Kidney (tissue), 14 donors: ENCODE measurements around the gene LDLRAP1. TPM values are rescaled to one million over a fixed set of nuclear protein-coding genes. Genes with fewer than 3 reads are reported as not detected.

Experiments used
- DNase-seq, 5 donors: peaks; one replicate each; pipeline ENCODE4 v3.0.0-alpha.2; 2013 to 2020
- FAIRE-seq: peaks from 2 replicates; lab custom pipeline; 2012; peaks lifted over from hg19 to GRCh38; lab: Jason Lieb, UNC
- H3K27ac ChIP-seq, 2 donors: one replicate each; pipeline ENCODE4 v1.7.0; 2013; ENCODE audit warnings: low read depth in 2 of 2, low read length in 2 of 2, inconsistent platforms in 1 of 2
- H3K27me3 ChIP-seq: one replicate; pipeline ENCODE4 v1.7.1; 2013; ENCODE audit warnings: low read length, inconsistent platforms; ENCODE audit not compliant: control insufficient read depth, insufficient read depth
- H3K36me3 ChIP-seq, 3 donors: one replicate each; pipeline versions ENCODE4 v1.7.0 to v1.7.1; 2013; ENCODE audit warnings: low read length in 3 of 3, control low read depth in 1 of 3, inconsistent platforms in 1 of 3; ENCODE audit not compliant: insufficient read depth in 3 of 3, control insufficient read depth in 2 of 3
- H3K4me1 ChIP-seq, 3 donors: one replicate each; pipeline versions ENCODE4 v1.7.0 to v1.7.1; 2013; ENCODE audit warnings: low read length in 3 of 3, inconsistent platforms in 1 of 3, low read depth in 1 of 3; ENCODE audit not compliant: control insufficient read depth in 2 of 3, insufficient read depth in 2 of 3
- H3K4me3 ChIP-seq, 3 donors: one replicate each; pipeline versions ENCODE4 v1.7.0 to v1.8.1; 2013; ENCODE audit warnings: low read length in 3 of 3, control low read depth in 1 of 3, inconsistent platforms in 1 of 3
- H3K9ac ChIP-seq, 3 donors: one replicate each; pipeline versions ENCODE4 v1.7.0 to v1.7.1; 2013; ENCODE audit warnings: low read length in 3 of 3, control low read depth in 1 of 3, inconsistent platforms in 1 of 3
- H3K9me3 ChIP-seq, 3 donors: one replicate each; pipeline versions ENCODE4 v1.7.0 to v1.7.1; 2013; ENCODE audit warnings: low read length in 3 of 3, control low read depth in 1 of 3, inconsistent platforms in 1 of 3; ENCODE audit not compliant: control insufficient read depth in 2 of 3, insufficient read depth in 1 of 3
- intact Hi-C: fragments of 100-400 bp; cut with DNase I; formaldehyde crosslinking; loops from one replicate; pipeline ENCODE4 v1.11.1; 2022
- polyA plus RNA-seq: library from polyadenylated mRNA; stranded (reverse); fragments of 350-450 nt; fragmentation: Illumina TruSeq; extraction: RNeasy Lipid Tissue Mini Kit (QIAGEN cat#74804); gene quantifications from one replicate; pipeline ENCODE4 v1.2.3, GENCODE V29; 2014; ENCODE audit warnings: low read depth, low replicate concordance; ENCODE audit not compliant: insufficient read depth
- total RNA-seq: library from RNA; stranded (reverse); fragmentation: NEBNext Ultra II Directional; extraction: Animal tissue kit (Norgen Biotek cat#: 25700); gene quantifications from one replicate; pipeline ENCODE4 v1.2.1, GENCODE V29; 2021
- TF ChIP-seq, protein P1 (sequence below): IDR thresholded peaks from 3 replicates; pipeline ENCODE4 v1.5.1; 2012; ENCODE audit warnings: mild to moderate bottlenecking, moderate library complexity, borderline replicate concordance; ENCODE audit not compliant: insufficient read depth; ENCODE audit errors: extremely low read depth
- donor health status: control.
- donor health status: control.
- donor health status: control.
- donor health status: control.
- donor health status: control.
- donor health status: DM: yes; HTN: yes; CAD: no.
- donor health status: Normal renal cell carcinoma (clear cell type).

Gene LDLRAP1
- total and polyA plus RNA-seq, 2 donors from 2014 or later, result 14.4 to 26.2 TPM

DNA sequence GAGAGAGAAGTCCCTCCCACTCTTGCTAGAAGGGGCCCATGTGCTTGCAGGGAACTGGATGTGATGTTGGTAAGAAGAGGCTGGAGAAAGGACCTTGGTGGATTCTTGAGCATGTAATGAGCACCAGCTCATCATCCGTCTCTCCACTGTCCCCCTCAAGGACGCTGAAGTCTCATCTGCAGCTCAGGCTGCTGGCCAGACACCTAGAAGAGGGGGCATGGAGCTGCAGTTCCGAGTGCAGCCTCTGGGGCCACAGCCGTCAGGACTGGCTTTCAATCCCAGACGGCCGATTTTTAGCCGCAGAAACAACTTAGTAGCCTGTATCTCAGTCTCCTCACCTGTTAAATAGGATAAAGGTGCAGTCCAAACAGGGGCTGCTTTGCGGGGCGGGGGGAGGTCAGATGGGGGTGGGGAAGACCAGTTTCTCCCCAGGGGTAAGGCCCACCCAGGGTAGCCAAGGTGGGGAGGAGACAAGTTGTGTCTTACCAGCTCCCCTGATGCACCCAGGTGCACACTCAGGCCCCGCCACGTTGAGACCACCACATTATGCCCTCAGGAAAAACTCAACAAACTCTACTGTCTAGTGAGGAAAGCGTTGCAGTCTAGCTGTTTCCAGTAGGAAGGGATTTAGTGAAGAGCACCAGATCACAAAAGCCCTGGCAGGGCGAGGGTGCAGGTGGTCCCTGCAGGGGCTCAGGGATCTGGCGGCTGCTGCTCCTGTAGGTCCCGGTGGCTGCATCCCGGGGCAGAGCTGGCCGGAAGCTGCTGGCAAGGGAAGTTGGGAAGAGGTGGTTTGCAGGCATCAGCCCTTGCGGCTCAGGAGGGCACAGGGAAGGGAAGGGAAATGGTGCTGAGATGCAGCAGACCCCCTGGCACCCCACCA is 29.5 kb downstream of the LDLRAP1 start:
- FAIRE-seq (no peak), DNase-seq (peak in 4 of 5 donors; percentile 37 to 78 (median 57))
- H3K36me3 ChIP-seq, result no peaks in the 10 kb centered on the region
- H3K27me3 ChIP-seq, result no peaks in the 10 kb centered on the region
- H3K4me3 ChIP-seq, result no peak overlapping the region
- intact Hi-C loops, result no loop called here
- H3K4me1 ChIP-seq, result peaks cover 0 to 10% (median 6%) of the 10 kb centered on the region in 3 donors
- peak overlapping the region in 1 of 2 donors; percentile 33 for H3K27ac ChIP-seq
- peak overlapping the region in 1 of 3 donors; percentile 26 for H3K9ac ChIP-seq
- no peaks in the 10 kb centered on the region for H3K9me3 ChIP-seq
- TF ChIP-seq, protein P1, sequence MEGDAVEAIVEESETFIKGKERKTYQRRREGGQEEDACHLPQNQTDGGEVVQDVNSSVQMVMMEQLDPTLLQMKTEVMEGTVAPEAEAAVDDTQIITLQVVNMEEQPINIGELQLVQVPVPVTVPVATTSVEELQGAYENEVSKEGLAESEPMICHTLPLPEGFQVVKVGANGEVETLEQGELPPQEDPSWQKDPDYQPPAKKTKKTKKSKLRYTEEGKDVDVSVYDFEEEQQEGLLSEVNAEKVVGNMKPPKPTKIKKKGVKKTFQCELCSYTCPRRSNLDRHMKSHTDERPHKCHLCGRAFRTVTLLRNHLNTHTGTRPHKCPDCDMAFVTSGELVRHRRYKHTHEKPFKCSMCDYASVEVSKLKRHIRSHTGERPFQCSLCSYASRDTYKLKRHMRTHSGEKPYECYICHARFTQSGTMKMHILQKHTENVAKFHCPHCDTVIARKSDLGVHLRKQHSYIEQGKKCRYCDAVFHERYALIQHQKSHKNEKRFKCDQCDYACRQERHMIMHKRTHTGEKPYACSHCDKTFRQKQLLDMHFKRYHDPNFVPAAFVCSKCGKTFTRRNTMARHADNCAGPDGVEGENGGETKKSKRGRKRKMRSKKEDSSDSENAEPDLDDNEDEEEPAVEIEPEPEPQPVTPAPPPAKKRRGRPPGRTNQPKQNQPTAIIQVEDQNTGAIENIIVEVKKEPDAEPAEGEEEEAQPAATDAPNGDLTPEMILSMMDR, result peak; percentile 57

DNA sequence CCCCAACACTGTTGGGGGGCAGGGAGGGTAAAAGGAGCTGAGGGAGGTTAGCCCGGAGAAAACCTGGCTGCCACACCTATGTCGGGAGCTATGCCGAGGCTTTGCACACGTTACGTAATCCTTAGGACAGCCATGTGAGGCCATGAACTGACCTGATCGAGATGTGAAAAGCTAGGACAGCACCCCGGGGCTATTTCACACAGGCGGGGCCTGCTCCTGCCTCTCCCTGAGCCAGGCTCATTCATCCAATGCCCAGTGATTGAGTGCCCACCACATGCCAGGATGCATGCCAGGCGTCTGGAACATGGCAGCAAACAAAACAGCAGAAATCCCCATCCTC is 30.2 kb downstream of the LDLRAP1 start:
- Histone ChIP-seq H3K27me3 (no peaks in the 10 kb centered on the region), H3K36me3 (no peaks in the 10 kb centered on the region), H3K9me3 (no peaks in the 10 kb centered on the region), H3K27ac (peak overlapping the region in 1 of 2 donors; percentile 33), H3K4me3 (no peak overlapping the region), H3K9ac (peak overlapping the region in 1 of 3 donors; percentile 26), H3K4me1 (peaks cover 0 to 10% (median 6%) of the 10 kb centered on the region in 3 donors)
- no peak for FAIRE-seq
- intact Hi-C loops, result no loop called here
- TF ChIP-seq, protein P1, result no peak
- DNase-seq, result peak in 1 of 5 donors; percentile 86

- intact Hi-C loops, result no loop called here
- no peak for FAIRE-seq
Observed at GRCh38 chr1:25573961-25574360, 30.6 kb downstream of the LDLRAP1 start.

More at GRCh38 chr1:25573961-25574360, 30.6 kb downstream of the LDLRAP1 start:
- peaks cover 0 to 10% (median 6%) of the 10 kb centered on the region in 3 donors for H3K4me1 ChIP-seq
- H3K4me3 ChIP-seq, result no peak overlapping the region
- H3K9ac ChIP-seq, result no peak overlapping the region
- H3K9me3 ChIP-seq, result no peaks in the 10 kb centered on the region
- peak overlapping the region in 1 of 2 donors; percentile 20 for H3K27ac ChIP-seq
- TF ChIP-seq, protein P1, result no peak
- peak in 1 of 5 donors; percentile 64 for DNase-seq
- H3K27me3 ChIP-seq, result no peaks in the 10 kb centered on the region
- H3K36me3 ChIP-seq, result no peaks in the 10 kb centered on the region
